Neural crest cell (in vitro differentiated cells): ENCODE measurements around the gene AQP5. TPM values are rescaled to one million over a fixed set of nuclear protein-coding genes. Genes with fewer than 3 reads are reported as not detected.

Source experiments
- DNase-seq: peaks from one replicate; pipeline ENCODE4 v3.0.0; 2021; ENCODE audit warnings: low read depth, mixed read lengths, low spot score
- H3K27ac Mint-ChIP-seq: one replicate; pipeline ENCODE4 v1.8.0; 2021; ENCODE audit warnings: mild to moderate bottlenecking, mixed read lengths; ENCODE audit not compliant: unreplicated experiment
- H3K27me3 Mint-ChIP-seq: 2 replicates; pipeline ENCODE4 v1.8.0; 2021; ENCODE audit warnings: low read depth, mild to moderate bottlenecking, mixed read lengths
- H3K36me3 Mint-ChIP-seq: 2 replicates; pipeline ENCODE4 v1.8.0; 2021; ENCODE audit warnings: low read depth, mild to moderate bottlenecking, mixed read lengths
- H3K4me1 Mint-ChIP-seq: 2 replicates; pipeline ENCODE4 v1.8.0; 2021; ENCODE audit warnings: mixed read lengths
- H3K4me3 Mint-ChIP-seq: one replicate; pipeline ENCODE4 v1.8.0; 2021; ENCODE audit warnings: mild to moderate bottlenecking, mixed read lengths
- H3K9me3 Mint-ChIP-seq: 2 replicates; pipeline ENCODE4 v1.8.0; 2021; ENCODE audit warnings: mixed read lengths
- CTCF ChIP-seq: fragments of 200-600 bp; sonication (generic); conservative IDR thresholded peaks from 2 replicates; pipeline ENCODE4 v1.5.0; 2021; ENCODE audit warnings: antibody characterized with exemption, mild to moderate bottlenecking
- total RNA-seq: library from RNA; stranded (reverse); gene quantifications from 2 replicates; pipeline ENCODE4 v1.2.1, GENCODE V29; 2021

Gene AQP5
- total RNA-seq, 1 donor from 2014 or later = 1.2 TPM

DNA sequence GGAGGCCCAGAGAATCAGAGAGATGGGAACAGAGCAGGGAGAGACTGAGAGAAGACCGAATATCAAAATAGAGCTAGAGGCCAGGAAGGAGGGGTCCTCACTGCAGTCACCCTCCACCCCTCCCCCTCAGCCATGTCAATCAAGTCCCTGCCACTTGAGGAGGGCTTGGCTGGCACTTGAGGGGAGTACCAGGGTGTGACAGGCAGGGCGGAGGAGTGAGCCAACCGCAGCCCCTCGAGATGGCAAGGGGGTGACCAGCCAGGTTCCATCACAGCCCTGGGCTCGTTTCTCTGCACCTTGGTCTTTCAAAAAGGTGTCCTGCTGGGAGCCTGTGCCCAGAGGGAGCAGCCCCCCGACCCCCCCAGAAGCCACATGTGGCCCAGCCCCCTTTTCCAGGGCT is 4.2 kb downstream of the AQP5 start:
- Mint-ChIP-seq H3K4me3 (no peak overlapping the region), H3K27me3 (peaks cover 28% of the 10 kb centered on the region), H3K36me3 (no peaks in the 10 kb centered on the region), H3K9me3 (no peaks in the 10 kb centered on the region), H3K27ac (no peak overlapping the region), H3K4me1 (no peaks in the 10 kb centered on the region)
- no peak for TF ChIP-seq CTCF
- DNase-seq = no peak

DNA sequence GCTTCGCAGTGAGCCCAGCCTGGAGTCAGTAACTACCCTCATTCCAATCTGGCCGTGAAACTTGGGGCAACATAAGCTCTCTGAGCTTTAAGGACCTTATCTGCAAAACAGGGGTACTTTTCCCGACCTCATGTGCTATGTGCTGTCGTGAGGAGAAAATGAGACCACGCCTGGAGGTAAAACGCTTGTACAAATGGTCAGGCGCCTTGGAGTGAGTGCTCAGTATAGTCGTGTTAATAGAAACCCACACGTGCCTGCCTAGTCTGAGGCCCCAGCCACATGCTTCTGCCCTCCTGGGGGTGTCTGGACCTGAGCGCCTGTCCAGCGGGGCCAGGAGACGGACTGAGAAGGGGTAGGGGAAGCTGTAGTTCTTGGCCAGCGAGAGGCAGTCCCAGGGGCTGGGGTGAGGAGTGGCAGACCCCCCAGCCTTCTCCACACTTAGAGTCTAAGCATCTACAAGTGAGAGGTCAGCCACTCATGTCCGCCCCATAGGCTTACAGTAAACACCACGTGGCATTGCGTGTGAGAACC is 4.9 kb downstream of the AQP5 start:
- no peaks in the 10 kb centered on the region for H3K4me1 Mint-ChIP-seq
- no peak for TF ChIP-seq CTCF
- H3K27me3 Mint-ChIP-seq = peaks cover 27% of the 10 kb centered on the region
- H3K36me3 Mint-ChIP-seq = no peaks in the 10 kb centered on the region
- no peaks in the 10 kb centered on the region for H3K9me3 Mint-ChIP-seq
- H3K27ac Mint-ChIP-seq = no peak overlapping the region
- no peak for DNase-seq
- peak overlapping the region; percentile 6 for H3K4me3 Mint-ChIP-seq

DNA sequence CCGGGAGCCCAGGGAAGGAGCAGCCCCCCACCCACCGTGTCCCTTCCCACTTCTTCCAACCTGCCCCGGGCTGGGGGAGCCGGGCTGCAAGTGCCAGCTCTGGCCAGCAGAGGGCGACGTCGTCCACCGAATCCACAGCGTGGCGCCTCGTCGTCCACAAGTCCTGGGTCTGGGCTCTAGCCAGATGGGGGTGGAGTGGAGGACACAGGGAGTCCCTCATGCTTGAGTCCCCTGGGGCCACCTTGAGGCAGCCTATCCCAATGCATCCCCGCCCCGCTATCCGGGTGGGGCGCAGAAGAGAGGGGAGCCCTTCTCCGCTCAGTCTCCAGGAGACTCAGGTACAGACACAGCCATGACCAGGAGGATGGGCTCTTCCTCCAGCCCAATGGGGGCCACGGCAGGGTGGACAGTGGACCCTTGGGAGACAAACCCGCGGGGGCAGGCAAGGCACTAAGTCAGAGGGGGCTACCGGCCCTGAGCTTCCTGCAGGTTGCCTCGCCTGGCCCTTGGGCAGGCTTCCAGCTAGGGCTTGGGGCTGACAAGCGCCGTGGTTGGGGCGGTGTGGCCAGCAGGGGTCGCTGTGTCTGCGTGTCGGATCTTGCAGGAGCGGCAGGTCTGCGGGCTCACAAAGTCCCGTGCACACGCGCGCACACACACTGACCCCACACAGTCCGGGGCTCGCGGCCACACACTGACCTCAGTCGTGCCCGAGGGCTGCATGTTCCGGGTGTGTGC is 5.5 kb downstream of the AQP5 start:
- TF ChIP-seq CTCF = peak; percentile 75
- H3K4me1 Mint-ChIP-seq = no peaks in the 10 kb centered on the region
- no peak overlapping the region for H3K4me3 Mint-ChIP-seq
- no peaks in the 10 kb centered on the region for H3K9me3 Mint-ChIP-seq
- peak; percentile 97 for DNase-seq
- H3K27ac Mint-ChIP-seq = no peak overlapping the region
- peaks cover 24% of the 10 kb centered on the region for H3K27me3 Mint-ChIP-seq
- H3K36me3 Mint-ChIP-seq = no peaks in the 10 kb centered on the region

- no peak overlapping the region for H3K4me3 Mint-ChIP-seq
- DNase-seq = no peak
These were observed 6.1 kb downstream of the AQP5 start for GRCh38 chr12:49967777-49968250.

DNA sequence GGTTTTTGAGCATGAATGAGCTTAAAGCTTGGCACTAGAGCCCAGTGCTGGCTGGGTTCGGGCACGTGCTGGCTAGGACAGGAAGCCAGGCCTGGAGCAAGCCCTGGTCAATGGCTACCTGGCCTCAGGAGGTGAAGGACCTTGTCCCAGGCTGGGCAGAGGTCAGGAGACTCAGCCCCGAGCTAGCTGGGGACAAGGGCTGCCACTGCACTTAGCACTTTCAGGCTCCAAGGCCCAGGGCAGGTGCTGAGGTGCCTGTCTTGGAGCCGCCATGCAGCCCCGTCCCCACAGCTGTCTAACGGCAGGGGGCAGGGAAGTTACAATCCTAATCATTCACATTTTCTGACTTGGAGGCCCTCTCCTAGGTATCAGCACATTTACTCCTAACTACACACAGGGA is 6.8 kb downstream of the AQP5 start:
- H3K36me3 Mint-ChIP-seq = no peaks in the 10 kb centered on the region
- no peak for DNase-seq
- peaks cover 18% of the 10 kb centered on the region for H3K27me3 Mint-ChIP-seq
- no peak overlapping the region for H3K27ac Mint-ChIP-seq
- no peak overlapping the region for H3K4me3 Mint-ChIP-seq
- H3K4me1 Mint-ChIP-seq = no peaks in the 10 kb centered on the region
- no peaks in the 10 kb centered on the region for H3K9me3 Mint-ChIP-seq
- no peak for TF ChIP-seq CTCF

More at GRCh38 chr12:49967777-49968250, 6.1 kb downstream of the AQP5 start:
- H3K9me3 Mint-ChIP-seq = no peaks in the 10 kb centered on the region
- TF ChIP-seq CTCF = no peak
- H3K36me3 Mint-ChIP-seq = no peaks in the 10 kb centered on the region
- H3K27me3 Mint-ChIP-seq = peaks cover 20% of the 10 kb centered on the region
- no peaks in the 10 kb centered on the region for H3K4me1 Mint-ChIP-seq
- no peak overlapping the region for H3K27ac Mint-ChIP-seq
